ENCODE data around the gene PHOX2B.
"Not testable (repeated sequence)": the region's sequence is repeated elsewhere in the genome, so short reads cannot be mapped to it uniquely, and the experiment has no call there.

The PHOX2B gene

GRCh38 chr4:41747230-41748055, 1.1 kb downstream of the PHOX2B start:
- DNase-seq: no peak

- DNase-seq: no peak
Measured at GRCh38 chr4:41746440-41747229, 1.9 kb downstream of the PHOX2B start.

- DNase-seq: no peak
Measured at GRCh38 chr4:41746025-41746439, 2.5 kb downstream of the PHOX2B start.

DNA sequence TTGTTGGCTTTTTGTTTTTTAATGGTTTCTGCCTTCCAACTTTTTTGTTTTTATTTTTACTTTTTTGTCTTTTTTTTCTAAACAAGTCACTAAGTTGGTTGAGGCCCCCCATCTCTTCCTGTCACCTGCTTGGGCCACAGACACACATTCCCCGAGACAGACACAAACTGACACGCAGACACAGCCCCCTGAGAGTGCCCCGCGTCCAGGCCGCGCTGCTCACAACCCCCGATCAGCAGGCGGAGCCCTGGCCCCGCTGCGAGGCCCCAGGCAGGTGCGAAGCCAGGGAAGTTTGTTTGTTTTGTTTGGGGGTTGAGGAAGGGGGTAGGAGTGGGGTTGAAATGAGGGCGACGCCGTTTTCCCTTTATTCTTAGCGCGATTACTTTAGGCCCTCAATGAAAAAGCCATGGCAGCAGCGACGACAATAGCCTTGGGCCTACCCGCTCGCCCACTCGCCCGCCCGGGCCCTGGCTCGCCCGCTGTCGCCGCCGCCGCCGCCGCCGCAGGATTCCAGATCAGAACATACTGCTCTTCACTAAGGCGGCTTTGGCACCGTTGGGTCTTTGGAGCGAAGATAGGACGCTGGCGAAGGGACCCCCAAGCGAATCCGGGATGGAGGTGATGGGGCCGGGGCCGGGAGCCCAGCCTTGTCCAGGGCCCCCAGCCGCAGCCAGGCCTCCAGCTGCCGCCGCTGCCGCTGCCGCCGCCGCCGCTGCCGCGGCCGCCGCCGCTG, 3.1 kb downstream of the PHOX2B start:
- no peak for DNase-seq

GRCh38 chr4:41744572-41745291, 3.8 kb downstream of the PHOX2B start:
- DNase-seq: no peak

DNA sequence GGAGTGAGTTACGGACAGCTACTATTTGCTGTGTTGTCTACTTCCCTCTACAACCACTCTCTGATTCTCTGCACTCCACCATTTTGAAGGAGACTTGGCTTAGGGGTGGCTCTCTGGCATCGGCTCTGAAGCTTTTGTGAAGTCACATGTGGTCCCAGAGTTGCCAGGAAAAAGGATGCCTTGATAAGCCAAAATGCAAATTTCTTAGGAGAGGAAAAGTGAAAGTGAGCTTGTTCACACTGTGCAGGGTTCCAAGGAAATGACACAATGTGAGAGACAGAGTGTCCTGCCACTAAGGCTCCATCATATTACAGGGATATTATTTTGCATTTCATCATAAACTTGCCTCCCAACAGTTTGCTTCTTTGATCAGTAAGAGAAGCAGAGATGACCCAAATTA, 7.2 kb downstream of the PHOX2B start:
- no peak for DNase-seq

DNA sequence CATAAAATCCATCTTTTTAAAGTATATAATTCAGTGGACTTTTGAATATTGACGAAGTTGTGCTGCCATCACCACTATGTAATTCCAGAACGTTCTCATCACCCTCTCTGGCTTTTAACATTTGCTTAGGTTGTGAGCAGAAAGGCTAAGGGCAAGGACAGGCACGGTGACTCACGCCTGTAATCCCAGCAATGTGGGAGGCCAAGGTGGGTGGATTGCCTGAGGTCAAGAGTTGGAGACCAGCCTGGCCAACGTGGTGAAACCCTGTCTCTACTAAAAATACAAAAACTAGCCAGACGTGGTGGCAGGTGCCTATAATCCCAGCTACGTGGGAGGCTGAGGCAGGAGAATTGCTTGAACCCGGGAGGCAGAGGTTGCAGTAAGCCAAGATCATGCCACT, 11.0 kb downstream of the PHOX2B start:
- not testable (repeated sequence) for DNase-seq

DNA sequence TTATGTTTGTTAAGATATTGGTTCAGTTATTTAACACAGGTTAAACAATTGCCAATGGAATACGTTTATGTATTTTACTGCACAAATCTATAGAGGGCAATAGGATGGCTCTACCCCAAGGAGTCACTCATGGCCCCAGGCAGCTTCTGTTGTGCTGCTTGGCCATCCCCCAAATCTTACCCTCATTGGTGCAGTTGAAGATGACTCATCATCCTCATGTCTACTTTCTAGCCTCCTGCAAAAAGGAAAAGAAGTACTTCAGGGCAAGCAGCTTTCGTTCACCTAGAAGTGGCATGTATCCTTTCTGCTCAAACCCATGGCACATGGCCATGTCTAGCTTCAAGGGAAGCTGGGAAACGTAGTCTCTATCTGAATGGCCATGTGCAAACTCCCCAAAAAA, 14.2 kb downstream of the PHOX2B start:
- no peak for DNase-seq

DNA sequence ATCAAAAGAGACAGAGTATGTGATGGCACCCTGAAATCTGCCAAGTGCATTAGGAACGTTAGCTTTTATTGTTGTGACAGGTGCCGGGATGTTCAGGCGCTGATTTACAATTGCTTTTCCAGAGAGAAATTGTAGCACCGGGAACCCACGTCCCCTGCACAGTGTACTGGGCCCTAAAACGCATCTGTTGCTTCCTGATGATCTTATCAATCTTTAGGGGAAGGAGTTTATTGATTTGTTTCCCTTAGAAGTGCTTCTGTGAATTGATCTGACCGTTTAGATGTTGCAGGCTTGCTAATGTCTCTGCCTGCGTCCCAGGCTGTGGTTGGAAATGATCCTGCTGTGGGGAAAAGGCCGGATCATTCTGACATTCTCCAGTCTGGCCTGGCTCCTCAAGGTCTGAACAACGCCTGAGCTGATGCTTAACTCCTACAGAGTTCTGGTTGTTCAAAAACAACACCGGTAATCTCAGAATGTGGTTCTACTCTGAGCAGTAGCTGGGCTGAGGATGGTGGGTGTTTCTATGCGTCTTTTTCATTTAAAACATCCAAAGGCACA, 16.9 kb downstream of the PHOX2B start:
- no peak for DNase-seq

DNA sequence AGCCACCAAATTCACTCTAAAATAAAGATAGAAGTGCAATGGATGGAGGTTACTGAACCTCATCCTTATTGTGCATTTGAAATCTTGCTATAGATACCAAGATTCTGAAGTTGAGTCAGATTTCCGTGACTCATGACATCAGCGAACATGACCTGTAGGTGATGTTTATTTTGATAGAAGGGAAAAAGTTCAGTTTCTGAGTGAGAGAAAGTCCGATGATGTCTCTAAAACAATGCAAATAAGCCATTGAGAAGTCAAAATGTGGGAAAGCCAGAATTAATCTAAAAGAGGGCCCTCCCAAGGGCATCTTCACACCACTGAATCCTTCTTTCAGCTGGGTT, 20.0 kb downstream of the PHOX2B start:
- no peak for DNase-seq

GRCh38 chr4:41727861-41728572, 20.5 kb downstream of the PHOX2B start:
- no peak for DNase-seq

DNA sequence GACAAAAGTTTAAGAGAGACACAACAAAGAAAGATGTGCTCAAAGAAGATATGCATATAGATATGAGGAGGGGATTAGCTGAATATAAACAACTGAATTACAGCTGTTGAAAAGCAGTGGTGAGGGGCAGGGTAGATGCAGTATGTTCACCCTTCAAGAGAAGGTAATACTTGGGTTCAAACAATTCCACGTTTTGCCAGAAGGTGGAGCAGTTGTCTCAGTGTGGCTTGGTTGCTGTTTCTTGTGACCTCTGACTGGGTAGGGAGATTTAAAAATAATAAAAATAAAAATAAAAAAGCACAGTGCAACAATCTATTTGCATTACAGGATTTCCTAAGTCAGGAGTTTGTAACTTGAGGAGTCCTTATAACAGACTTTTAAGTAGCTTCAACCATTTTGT, 23.3 kb downstream of the PHOX2B start:
- no peak for DNase-seq

- DNase-seq: no peak
Measured at GRCh38 chr4:41723286-41723685, 25.2 kb downstream of the PHOX2B start.

DNA sequence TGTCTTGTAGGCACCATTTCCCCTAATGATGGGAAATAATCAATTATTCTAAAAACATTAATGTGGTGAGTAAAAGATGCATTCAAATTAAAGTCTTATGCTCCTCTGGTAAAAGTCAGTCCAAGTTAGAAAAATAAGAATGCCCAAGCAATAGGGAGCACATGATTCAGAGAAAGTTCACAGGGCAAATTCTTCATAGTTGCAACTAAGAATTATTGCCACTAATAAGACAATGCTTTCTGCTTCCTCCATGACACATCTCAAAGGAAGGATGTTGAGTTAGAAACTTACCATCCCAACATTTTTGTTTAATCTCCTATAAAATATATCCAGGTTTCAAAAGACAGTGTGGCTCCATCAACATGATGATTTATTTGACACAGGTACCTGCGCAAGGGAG, 26.3 kb downstream of the PHOX2B start:
- peak; percentile 10 for DNase-seq

- DNase-seq: peak; percentile 35
Measured at GRCh38 chr4:41719417-41719816, 29.1 kb downstream of the PHOX2B start.

- DNase-seq: peak; percentile 69
Measured at GRCh38 chr4:41718907-41719306, 29.6 kb downstream of the PHOX2B start.

DNA sequence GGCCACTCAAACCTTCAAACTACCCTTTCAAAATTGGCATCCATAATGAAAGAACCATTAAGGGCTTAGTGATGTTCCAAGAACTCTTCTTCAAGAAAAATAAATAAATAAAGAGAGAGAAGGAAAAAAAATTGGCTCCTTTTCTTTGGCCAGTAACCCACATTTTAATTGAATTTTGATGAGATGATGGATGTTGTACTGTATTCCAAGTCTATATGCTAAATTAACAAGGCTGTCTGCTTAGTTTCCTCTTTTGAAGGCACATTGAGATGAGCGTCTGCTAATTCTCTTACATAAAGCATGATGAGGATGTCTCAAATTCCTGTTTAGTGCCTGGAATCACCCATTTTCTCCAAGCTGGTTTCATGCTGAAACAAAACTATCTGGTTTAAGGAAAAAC, 33.4 kb downstream of the PHOX2B start:
- DNase-seq: peak; percentile 24

DNA sequence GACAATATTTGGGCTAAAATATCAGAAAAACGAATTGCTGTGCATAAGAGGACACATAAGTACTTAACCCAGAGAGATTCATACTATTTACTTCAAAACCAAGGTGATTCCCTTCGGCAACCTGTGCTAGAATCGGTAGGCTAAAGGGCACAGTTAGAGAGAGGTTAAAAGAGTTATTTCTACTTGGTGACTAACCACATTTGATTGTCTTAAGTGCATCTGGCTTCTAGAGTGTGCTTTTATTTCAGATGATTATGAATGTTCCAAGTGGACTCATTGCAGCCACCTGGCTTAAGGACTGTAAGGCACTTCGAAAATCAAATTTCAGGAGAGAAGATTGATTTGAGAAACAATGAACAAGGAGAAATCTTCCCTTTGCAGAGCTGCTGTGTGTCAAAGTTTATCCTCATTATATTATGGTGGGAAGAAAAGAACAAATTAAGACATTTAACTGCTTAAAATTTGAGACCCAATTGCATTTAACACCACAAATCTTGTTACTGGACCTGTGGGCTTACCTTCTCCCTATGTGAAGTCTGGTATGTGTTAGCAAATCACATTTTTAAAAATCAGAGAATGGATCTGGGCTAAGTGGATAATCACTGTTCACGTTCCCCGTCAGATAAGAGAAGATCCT, 34.0 kb downstream of the PHOX2B start:
- DNase-seq: no peak

DNA sequence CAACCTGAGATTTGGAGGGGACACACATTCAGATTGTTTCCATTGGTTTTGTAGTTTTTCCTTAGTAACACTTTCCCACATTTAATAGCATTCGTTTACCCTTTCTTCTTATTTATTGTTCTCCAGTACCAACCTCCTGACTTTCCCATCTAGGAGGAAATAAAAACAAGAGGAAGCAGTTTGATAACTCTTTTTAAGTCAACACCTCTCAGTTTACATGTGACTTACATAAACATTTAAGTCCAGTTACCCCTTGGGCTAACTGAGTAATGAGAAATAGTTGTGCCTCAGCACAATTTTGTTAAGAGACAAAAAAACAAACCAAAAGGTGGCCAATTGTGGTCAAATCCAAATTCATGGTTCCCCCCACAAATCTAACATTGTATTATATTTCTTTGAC, 34.8 kb downstream of the PHOX2B start:
- DNase-seq: no peak

GRCh38 chr4:41712425-41712824, 36.1 kb downstream of the PHOX2B start:
- no peak for DNase-seq

DNA sequence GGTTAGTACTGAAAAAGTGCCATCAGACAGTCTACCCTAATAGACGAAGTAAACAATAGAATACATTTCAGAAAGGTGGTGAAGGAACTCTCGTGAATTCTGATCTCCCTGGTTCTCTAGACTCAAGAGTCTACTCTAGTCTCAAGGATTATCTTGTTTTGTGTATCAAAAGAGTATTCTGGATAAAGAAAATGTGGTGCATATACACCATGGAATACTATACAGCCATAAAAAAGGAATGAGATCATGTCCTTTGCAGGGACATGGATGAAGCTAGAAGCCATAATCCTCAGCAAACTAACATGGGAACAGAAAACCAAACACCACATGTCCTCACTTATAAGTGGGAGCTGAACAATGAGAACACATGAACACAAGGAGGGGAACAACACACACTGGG, 36.9 kb downstream of the PHOX2B start:
- not testable (repeated sequence) for DNase-seq
